ENCODE data around the gene TMTC3. TPM values are rescaled to one million over a fixed set of nuclear protein-coding genes. Genes with fewer than 3 reads are reported as not detected.

The TMTC3 gene
- total and polyA plus RNA-seq, 2 of the 4 experiments (the other 2 are of a cell fraction) = 3.7 to 44.3 TPM

DNA sequence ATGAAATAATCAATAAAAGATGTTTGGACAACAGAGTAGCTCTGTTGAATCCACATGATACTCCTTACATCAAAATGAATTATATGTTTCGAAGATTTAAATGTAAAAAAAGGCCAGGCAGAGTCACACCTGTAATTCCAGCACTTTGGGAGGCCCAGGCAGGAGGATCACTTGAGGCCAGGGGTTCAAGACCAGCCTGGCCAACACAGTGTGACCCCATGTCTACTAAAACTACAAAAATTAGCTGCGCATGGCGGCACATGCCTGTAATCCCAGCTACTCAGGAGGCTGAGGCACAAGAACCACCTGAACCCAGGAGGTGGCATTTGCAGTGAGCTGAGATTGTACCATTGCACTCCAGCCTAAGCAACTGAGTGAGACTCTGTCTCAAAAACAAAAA is 15.0 kb upstream of the TMTC3 start:
- Histone ChIP-seq H3K27ac (ENCODE audit: insufficient read depth, low read length) (no peak overlapping the region), H2BK20ac (ENCODE audit: low read depth, low read length) (no peak overlapping the region), H2BK15ac (ENCODE audit: low read depth, low read length) (no peak overlapping the region), H3K23ac (ENCODE audit: low read depth, low read length) (no peak overlapping the region), H3K4me3 (ENCODE audit: insufficient read depth, low read depth, low read length) (no peak overlapping the region), H3K18ac (ENCODE audit: low read depth, low read length) (no peak overlapping the region), H2BK5ac (ENCODE audit: low read depth, low read length, poor library complexity, severe bottlenecking) (no peak overlapping the region), H3K4me2 (ENCODE audit: low read depth, low read length) (no peak overlapping the region), H2AK9ac (replicated peaks; ENCODE audit: low read depth, low read length, poor library complexity) (no peak overlapping the region), H4K91ac (ENCODE audit: insufficient read depth, low read depth, low read length) (no peak overlapping the region), H3K27me3 (ENCODE audit: control insufficient read depth, insufficient read depth, low read length) (no peaks in the 10 kb centered on the region), H3K36me3 (ENCODE audit: control insufficient read depth, insufficient read depth, low read length) (peaks cover 5% of the 10 kb centered on the region), H3K9me3 (ENCODE audit: control insufficient read depth, insufficient read depth, low read length) (no peaks in the 10 kb centered on the region), H3K79me1 (ENCODE audit: low read depth in 1 of 2, low read length in 2 of 2) (no peaks in the 10 kb centered on the region), H3K56ac (ENCODE audit: extremely low read depth, insufficient read depth, low read length) (no peak overlapping the region), H2AK5ac (ENCODE audit: low read depth, low read length) (no peak overlapping the region), H3K4ac (ENCODE audit: low read depth, low read length) (no peak overlapping the region), H3K4me1 (ENCODE audit: control insufficient read depth, insufficient read depth, low read length) (no peaks in the 10 kb centered on the region), H4K5ac (ENCODE audit: low read depth, low read length) (no peak overlapping the region), H3K9me1 (ENCODE audit: insufficient read depth, low read length) (no peaks in the 10 kb centered on the region), H4K8ac (ENCODE audit: low read depth in 2 of 2, low read length in 2 of 2) (no peak overlapping the region), H2AFZ (replicated peaks; ENCODE audit: low read length, poor library complexity) (no peak overlapping the region), H2BK120ac (ENCODE audit: low read depth, low read length) (no peak overlapping the region), H4K20me1 (ENCODE audit: insufficient read depth, low read length) (no peaks in the 10 kb centered on the region), H3K14ac (replicated peaks; ENCODE audit: low read depth, low read length) (no peak overlapping the region), H3K9ac (ENCODE audit: low read depth, low read length) (no peak overlapping the region)
- intact Hi-C loops (cut with micrococcal nuclease) = no loop called here
- TF ChIP-seq USF2 (IDR thresholded peaks at IDR 0.05; ENCODE audit: low read depth, low read length) (no peak), CEBPB (IDR thresholded peaks at IDR 0.05; ENCODE audit: low read depth, low read length) (no peak)
- no peak for DNase-seq
- in situ Hi-C loops (cut with MboI; ENCODE audit: low sequenced_read_pairs) = loop anchor here (25.0 kb wide), 1 partner anchor 1385 kb away; the partner anchor contains the start of gene GALNT4
- CTCF ChIA-PET = no interaction called here
- POLR2A ChIA-PET (ENCODE audit: unreplicated experiment) = no interaction called here
- WGBS, 2 experiments (ENCODE audit: extremely low coverage in 2 of 2, insufficient read length in 1 of 2) = 100% methylated on average over 1 of the region's 3 CpGs; no CpG with 5 or more reads in 1 of the 2 experiments
- dilution Hi-C loops (cut with HindIII; ENCODE audit: low sequenced_read_pairs, unreplicated experiment) = no loop called here
- no TSS peak for BruUV-seq (replicated peaks)
- ATAC-seq (ENCODE audit: low read depth) = no peak

Measured in IMR-90 (cell line).